ENCODE measurements around the gene PTPRT. TPM values are rescaled to one million over a fixed set of nuclear protein-coding genes. Genes with fewer than 3 reads are reported as not detected.

The PTPRT gene
- total RNA-seq, 1 experiment from 2014 or later: 0.13 TPM

DNA sequence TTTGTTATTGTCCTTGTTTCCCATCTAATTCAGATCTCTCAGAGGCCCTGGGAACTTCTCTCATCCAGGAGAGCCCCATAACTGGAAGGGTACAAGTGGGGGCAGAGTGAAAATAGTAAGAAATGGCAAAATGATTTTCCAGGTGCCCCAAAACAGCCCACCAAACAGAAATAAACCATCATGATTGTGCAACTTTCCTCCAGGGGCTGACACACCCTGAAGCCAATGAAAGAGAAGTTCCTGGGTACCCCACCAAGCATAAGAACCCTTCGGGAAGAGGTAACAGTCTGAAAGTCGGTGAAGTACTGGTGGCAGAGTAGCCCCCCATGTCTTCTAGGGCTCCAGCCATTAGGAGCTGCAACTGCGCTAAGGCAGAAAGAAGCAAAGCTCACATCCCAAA, 282.0 kb downstream of the PTPRT start:
- TF ChIP-seq, protein P1, sequence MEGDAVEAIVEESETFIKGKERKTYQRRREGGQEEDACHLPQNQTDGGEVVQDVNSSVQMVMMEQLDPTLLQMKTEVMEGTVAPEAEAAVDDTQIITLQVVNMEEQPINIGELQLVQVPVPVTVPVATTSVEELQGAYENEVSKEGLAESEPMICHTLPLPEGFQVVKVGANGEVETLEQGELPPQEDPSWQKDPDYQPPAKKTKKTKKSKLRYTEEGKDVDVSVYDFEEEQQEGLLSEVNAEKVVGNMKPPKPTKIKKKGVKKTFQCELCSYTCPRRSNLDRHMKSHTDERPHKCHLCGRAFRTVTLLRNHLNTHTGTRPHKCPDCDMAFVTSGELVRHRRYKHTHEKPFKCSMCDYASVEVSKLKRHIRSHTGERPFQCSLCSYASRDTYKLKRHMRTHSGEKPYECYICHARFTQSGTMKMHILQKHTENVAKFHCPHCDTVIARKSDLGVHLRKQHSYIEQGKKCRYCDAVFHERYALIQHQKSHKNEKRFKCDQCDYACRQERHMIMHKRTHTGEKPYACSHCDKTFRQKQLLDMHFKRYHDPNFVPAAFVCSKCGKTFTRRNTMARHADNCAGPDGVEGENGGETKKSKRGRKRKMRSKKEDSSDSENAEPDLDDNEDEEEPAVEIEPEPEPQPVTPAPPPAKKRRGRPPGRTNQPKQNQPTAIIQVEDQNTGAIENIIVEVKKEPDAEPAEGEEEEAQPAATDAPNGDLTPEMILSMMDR (conservative IDR thresholded peaks at IDR 0.05): no peak
- Mint-ChIP-seq H3K36me3 (ENCODE audit: insufficient read depth in 1 of 3, low read depth in 3 of 3) (no peaks in the 10 kb centered on the region), H3K27ac (no peak overlapping the region), H3K27me3 (ENCODE audit: low read depth) (peaks cover 3% of the 10 kb centered on the region; the same call in 1 of the 2 replicates), H3K4me3 (no peak overlapping the region), H3K4me1 (peaks cover 0 to 3% of the 10 kb centered on the region in 2 experiments; a peak in 2 of 4 replicates), H3K9me3 (no peaks in the 10 kb centered on the region; a peak in 2 of 5 replicates)
- Histone ChIP-seq H2AK5ac (ENCODE audit: insufficient read length, low read length) (no peak overlapping the region), H3K23ac (ENCODE audit: insufficient read length, low read depth, low read length) (no peak overlapping the region), H3K27me3 (ENCODE audit: insufficient read depth, low read length) (no peaks in the 10 kb centered on the region), H2AFZ (ENCODE audit: low read length) (no peak overlapping the region), H4K8ac (replicated peaks; ENCODE audit: insufficient read length, low read depth, low read length) (no peak overlapping the region), H2BK5ac (ENCODE audit: insufficient read length, low read length) (no peak overlapping the region), H3K18ac (ENCODE audit: insufficient read length, low read depth, low read length) (no peak overlapping the region), H2BK20ac (ENCODE audit: low read depth, low read length, poor library complexity, severe bottlenecking) (no peak overlapping the region), H4K5ac (ENCODE audit: insufficient read length, low read depth, low read length) (no peak overlapping the region), H3K9ac (ENCODE audit: extremely low read depth, insufficient read length, low read length) (no peak overlapping the region), H3K23me2 (ENCODE audit: insufficient read length, low read depth, low read length, poor library complexity, severe bottlenecking) (no peaks in the 10 kb centered on the region), H3K4me2 (ENCODE audit: insufficient read depth, insufficient read length, low read length) (no peak overlapping the region), H3K14ac (ENCODE audit: insufficient read depth, low read length) (no peak overlapping the region), H2BK120ac (ENCODE audit: low read depth, low read length, poor library complexity, severe bottlenecking) (no peak overlapping the region), H3T11ph (ENCODE audit: low read length) (no peak overlapping the region), H3K27ac (ENCODE audit: insufficient read length, low read depth, low read length) (no peak overlapping the region), H2BK15ac (ENCODE audit: low read depth, low read length) (no peak overlapping the region), H4K91ac (ENCODE audit: insufficient read length, low read depth, low read length) (no peak overlapping the region), H3K79me2 (ENCODE audit: insufficient read depth, low read length) (no peaks in the 10 kb centered on the region), H2BK12ac (ENCODE audit: insufficient read length, low read depth, low read length) (no peak overlapping the region), H3K79me1 (ENCODE audit: insufficient read depth, low read depth, low read length, poor library complexity, severe bottlenecking) (no peaks in the 10 kb centered on the region), H3K56ac (ENCODE audit: insufficient read length, low read depth, low read length) (no peak overlapping the region), H4K20me1 (ENCODE audit: control insufficient read depth, insufficient read depth, insufficient read length) (no peaks in the 10 kb centered on the region), H3K9me3 (ENCODE audit: control insufficient read depth, low read depth, low read length) (no peaks in the 10 kb centered on the region), H3K4me1 (ENCODE audit: insufficient read depth, low read length) (no peaks in the 10 kb centered on the region), H3K4ac (ENCODE audit: low read depth, low read length) (no peak overlapping the region)
- WGBS (ENCODE audit: extremely low coverage, insufficient read length, low lambda C conversion rate): no CpG with 5 or more reads among the region's 3 CpGs
- no peak for DNase-seq
